Panc1 (cell line): ENCODE results near the gene CCL26. TPM values are rescaled to one million over a fixed set of nuclear protein-coding genes. Genes with fewer than 3 reads are reported as not detected.
"Not testable (repeated sequence)": the region's sequence is repeated elsewhere in the genome, so short reads cannot be mapped to it uniquely, and the experiment has no call there.

Experiments used
- ATAC-seq: fragments of 200-7000 bp; cut with Tn5 transposase; 2 replicates; pipeline ENCODE4 v1.9.1; 2020; ENCODE audit warnings: mild to moderate bottlenecking, moderate library complexity
- BruUV-seq: library from RNA; stranded (reverse); fragments of 400-500 nt; replicated peaks from 2 replicates; lab custom pipeline; 2021; lab: Mats Ljungman, UMichigan
- CTCF ChIA-PET: fragments of 300-600 bp; sonication (Branson Sonifier 250); formaldehyde crosslinking; loops from one replicate; lab custom pipeline; 2022; ENCODE audit warnings: antibody characterized with exemption; lab: Charles Lee
- POLR2A ChIA-PET: fragments of 300-600 bp; sonication (Branson Sonifier 250); formaldehyde crosslinking; loops from one replicate; lab custom pipeline; 2022; ENCODE audit warnings: antibody characterized with exemption; lab: Charles Lee
- DNase-seq: peaks from one replicate; pipeline ENCODE4 v3.0.0-alpha.2; 2010; ENCODE audit warnings: low read depth, low spot score
- H3K27ac ChIP-seq: 2 replicates; pipeline ENCODE4 v1.5.1; 2011; ENCODE audit warnings: mild to moderate bottlenecking, low read length, inconsistent platforms
- H3K27me3 ChIP-seq: fragments of 200-500 bp; sonication (Bioruptor generic); 2 replicates; pipeline ENCODE4 v1.6.0; 2014; ENCODE audit warnings: low read length, inconsistent platforms; ENCODE audit not compliant: control insufficient read depth, insufficient read depth
- H3K36me3 ChIP-seq: fragments of 200-500 bp; sonication (Bioruptor generic); 2 replicates; pipeline ENCODE4 v1.5.1; 2014; ENCODE audit warnings: inconsistent platforms, mild to moderate bottlenecking, low read length, moderate library complexity; ENCODE audit not compliant: control insufficient read depth, insufficient read depth
- H3K4me1 ChIP-seq: 2 replicates; pipeline ENCODE4 v1.5.1; 2011; ENCODE audit warnings: inconsistent platforms, mild to moderate bottlenecking, low read length, moderate library complexity; ENCODE audit not compliant: control insufficient read depth, insufficient read depth
- H3K4me3 ChIP-seq, 2 experiments: 2 replicates each; pipeline ENCODE4 v1.5.1; 2011 to 2012; ENCODE audit warnings: low read depth in 2 of 2, low read length in 2 of 2, mild to moderate bottlenecking in 2 of 2, inconsistent platforms in 1 of 2, moderate library complexity in 1 of 2
- H3K9me3 ChIP-seq: fragments of 200-500 bp; sonication (Bioruptor generic); 2 replicates; pipeline ENCODE4 v1.5.1; 2014; ENCODE audit warnings: low read depth, mild to moderate bottlenecking, inconsistent platforms, low read length, moderate library complexity; ENCODE audit not compliant: control insufficient read depth, insufficient read depth
- POLR2AphosphoS5 ChIP-seq: IDR thresholded peaks from 2 replicates; pipeline ENCODE4 v1.6.1; 2012; ENCODE audit warnings: mild to moderate bottlenecking, low read depth, low read length, moderate library complexity
- SIN3A ChIP-seq: IDR thresholded peaks from 2 replicates; pipeline ENCODE4 v1.6.1; 2012; ENCODE audit warnings: low read depth, mild to moderate bottlenecking, low read length, moderate library complexity, borderline replicate concordance; ENCODE audit not compliant: insufficient read depth
- TCF7L2 ChIP-seq: IDR thresholded peaks from 2 replicates; pipeline ENCODE4 v1.6.1; 2011; ENCODE audit warnings: mild to moderate bottlenecking, low read depth, low read length, inconsistent platforms
- in situ Hi-C: cut with HindIII; loops from 2 replicates; pipeline ENCODE4 v1.10.0; 2016; ENCODE audit warnings: low sequenced_read_pairs, low pct_unique_long_range_greater_than_20kb
- intact Hi-C: fragments of 100-400 bp; cut with micrococcal nuclease; formaldehyde crosslinking; loops from one replicate; pipeline ENCODE4 v1.10.0; 2022; ENCODE audit not compliant: unreplicated experiment
- total RNA-seq: library from RNA; stranded (reverse); gene quantifications from one replicate; pipeline ENCODE4 v1.2.1, GENCODE V29; 2021; ENCODE audit not compliant: unreplicated experiment
- TF ChIP-seq, protein P1 (sequence below), 2 experiments: IDR thresholded peaks; 2 replicates each; pipeline ENCODE4 v1.6.1; 2011 to 2012; ENCODE audit warnings: low read depth in 2 of 2, control low read depth in 1 of 2, low read length in 1 of 2, mild to moderate bottlenecking in 1 of 2, moderate library complexity in 1 of 2; ENCODE audit not compliant: insufficient read depth in 1 of 2
- TF ChIP-seq, protein P2 (sequence below): fragments of 450-650 bp; IDR thresholded peaks from 2 replicates; pipeline ENCODE4 v1.5.1; 2017; ENCODE audit warnings: mild to moderate bottlenecking

The CCL26 gene
- total RNA-seq, 1 experiment from 2014 or later: not detected

GRCh38 chr7:75793676-75794075 is 21.7 kb upstream of the CCL26 start:
- BruUV-seq: no TSS peak
- CTCF ChIA-PET: no interaction called here
- TF ChIP-seq POLR2AphosphoS5 (no peak), TCF7L2 (no peak), SIN3A (no peak)
- TF ChIP-seq, protein P1, sequence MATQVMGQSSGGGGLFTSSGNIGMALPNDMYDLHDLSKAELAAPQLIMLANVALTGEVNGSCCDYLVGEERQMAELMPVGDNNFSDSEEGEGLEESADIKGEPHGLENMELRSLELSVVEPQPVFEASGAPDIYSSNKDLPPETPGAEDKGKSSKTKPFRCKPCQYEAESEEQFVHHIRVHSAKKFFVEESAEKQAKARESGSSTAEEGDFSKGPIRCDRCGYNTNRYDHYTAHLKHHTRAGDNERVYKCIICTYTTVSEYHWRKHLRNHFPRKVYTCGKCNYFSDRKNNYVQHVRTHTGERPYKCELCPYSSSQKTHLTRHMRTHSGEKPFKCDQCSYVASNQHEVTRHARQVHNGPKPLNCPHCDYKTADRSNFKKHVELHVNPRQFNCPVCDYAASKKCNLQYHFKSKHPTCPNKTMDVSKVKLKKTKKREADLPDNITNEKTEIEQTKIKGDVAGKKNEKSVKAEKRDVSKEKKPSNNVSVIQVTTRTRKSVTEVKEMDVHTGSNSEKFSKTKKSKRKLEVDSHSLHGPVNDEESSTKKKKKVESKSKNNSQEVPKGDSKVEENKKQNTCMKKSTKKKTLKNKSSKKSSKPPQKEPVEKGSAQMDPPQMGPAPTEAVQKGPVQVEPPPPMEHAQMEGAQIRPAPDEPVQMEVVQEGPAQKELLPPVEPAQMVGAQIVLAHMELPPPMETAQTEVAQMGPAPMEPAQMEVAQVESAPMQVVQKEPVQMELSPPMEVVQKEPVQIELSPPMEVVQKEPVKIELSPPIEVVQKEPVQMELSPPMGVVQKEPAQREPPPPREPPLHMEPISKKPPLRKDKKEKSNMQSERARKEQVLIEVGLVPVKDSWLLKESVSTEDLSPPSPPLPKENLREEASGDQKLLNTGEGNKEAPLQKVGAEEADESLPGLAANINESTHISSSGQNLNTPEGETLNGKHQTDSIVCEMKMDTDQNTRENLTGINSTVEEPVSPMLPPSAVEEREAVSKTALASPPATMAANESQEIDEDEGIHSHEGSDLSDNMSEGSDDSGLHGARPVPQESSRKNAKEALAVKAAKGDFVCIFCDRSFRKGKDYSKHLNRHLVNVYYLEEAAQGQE (IDR thresholded peaks at IDR 0.05; ENCODE audit: insufficient read depth in 1 of 2, low read depth in 2 of 2, low read length in 1 of 2): no peak
- TF ChIP-seq, protein P2, sequence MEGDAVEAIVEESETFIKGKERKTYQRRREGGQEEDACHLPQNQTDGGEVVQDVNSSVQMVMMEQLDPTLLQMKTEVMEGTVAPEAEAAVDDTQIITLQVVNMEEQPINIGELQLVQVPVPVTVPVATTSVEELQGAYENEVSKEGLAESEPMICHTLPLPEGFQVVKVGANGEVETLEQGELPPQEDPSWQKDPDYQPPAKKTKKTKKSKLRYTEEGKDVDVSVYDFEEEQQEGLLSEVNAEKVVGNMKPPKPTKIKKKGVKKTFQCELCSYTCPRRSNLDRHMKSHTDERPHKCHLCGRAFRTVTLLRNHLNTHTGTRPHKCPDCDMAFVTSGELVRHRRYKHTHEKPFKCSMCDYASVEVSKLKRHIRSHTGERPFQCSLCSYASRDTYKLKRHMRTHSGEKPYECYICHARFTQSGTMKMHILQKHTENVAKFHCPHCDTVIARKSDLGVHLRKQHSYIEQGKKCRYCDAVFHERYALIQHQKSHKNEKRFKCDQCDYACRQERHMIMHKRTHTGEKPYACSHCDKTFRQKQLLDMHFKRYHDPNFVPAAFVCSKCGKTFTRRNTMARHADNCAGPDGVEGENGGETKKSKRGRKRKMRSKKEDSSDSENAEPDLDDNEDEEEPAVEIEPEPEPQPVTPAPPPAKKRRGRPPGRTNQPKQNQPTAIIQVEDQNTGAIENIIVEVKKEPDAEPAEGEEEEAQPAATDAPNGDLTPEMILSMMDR: no peak
- DNase-seq (no peak), ATAC-seq (no peak)
- Histone ChIP-seq H3K4me1 (no peaks in the 10 kb centered on the region), H3K9me3 (no peaks in the 10 kb centered on the region), H3K27ac (no peak overlapping the region), H3K36me3 (no peaks in the 10 kb centered on the region), H3K27me3 (no peaks in the 10 kb centered on the region), H3K4me3 (no peak overlapping the region)
- POLR2A ChIA-PET: no interaction called here
- in situ Hi-C loops: no loop called here
- intact Hi-C loops: no loop called here

DNA sequence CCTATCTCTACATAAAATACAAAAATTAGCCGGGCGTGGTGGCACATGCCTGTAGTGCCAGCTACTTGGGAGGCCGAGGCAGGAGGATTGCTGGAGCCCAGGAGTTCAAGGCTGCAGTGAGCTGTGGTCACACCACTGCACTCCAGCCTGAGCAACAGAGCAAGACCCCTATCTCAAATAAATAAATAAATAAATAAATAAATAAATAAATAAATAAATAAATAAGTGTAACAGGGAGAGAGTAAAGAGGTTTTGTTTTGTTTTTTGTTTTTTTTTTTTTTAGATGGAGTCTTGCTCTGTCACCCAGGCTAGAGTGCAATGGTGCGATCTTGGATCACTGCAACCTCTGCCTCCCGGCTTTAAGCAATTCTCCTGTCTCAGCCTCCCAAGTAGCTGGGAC is 20.6 kb upstream of the CCL26 start:
- ATAC-seq, in situ Hi-C loops, POLR2A ChIA-PET, H3K9me3 ChIP-seq, H3K4me3 ChIP-seq, intact Hi-C loops, H3K27me3 ChIP-seq, H3K27ac ChIP-seq, DNase-seq, BruUV-seq, CTCF ChIA-PET, H3K4me1 ChIP-seq, H3K36me3 ChIP-seq: not testable (repeated sequence)

GRCh38 chr7:75789361-75789924 is 17.4 kb upstream of the CCL26 start:
- POLR2A ChIA-PET: no interaction called here
- in situ Hi-C loops: no loop called here
- no peak for ATAC-seq

More at GRCh38 chr7:75789361-75789924, 17.4 kb upstream of the CCL26 start:
- CTCF ChIA-PET: no interaction called here
- Histone ChIP-seq H3K27ac (no peak overlapping the region), H3K4me3 (no peak overlapping the region), H3K36me3 (no peaks in the 10 kb centered on the region), H3K9me3 (no peaks in the 10 kb centered on the region), H3K4me1 (no peaks in the 10 kb centered on the region), H3K27me3 (no peaks in the 10 kb centered on the region)
- no TSS peak for BruUV-seq
- intact Hi-C loops: no loop called here
- no peak for DNase-seq
- TF ChIP-seq, protein P2: no peak
- TF ChIP-seq, protein P1 (IDR thresholded peaks at IDR 0.05; ENCODE audit: insufficient read depth in 1 of 2, low read depth in 2 of 2, low read length in 1 of 2): no peak
- no peak for TF ChIP-seq SIN3A
- TF ChIP-seq POLR2AphosphoS5: no peak
- TF ChIP-seq TCF7L2: no peak
